ENCODE data around the gene CFLAR.

- TF ChIP-seq, protein P1, sequence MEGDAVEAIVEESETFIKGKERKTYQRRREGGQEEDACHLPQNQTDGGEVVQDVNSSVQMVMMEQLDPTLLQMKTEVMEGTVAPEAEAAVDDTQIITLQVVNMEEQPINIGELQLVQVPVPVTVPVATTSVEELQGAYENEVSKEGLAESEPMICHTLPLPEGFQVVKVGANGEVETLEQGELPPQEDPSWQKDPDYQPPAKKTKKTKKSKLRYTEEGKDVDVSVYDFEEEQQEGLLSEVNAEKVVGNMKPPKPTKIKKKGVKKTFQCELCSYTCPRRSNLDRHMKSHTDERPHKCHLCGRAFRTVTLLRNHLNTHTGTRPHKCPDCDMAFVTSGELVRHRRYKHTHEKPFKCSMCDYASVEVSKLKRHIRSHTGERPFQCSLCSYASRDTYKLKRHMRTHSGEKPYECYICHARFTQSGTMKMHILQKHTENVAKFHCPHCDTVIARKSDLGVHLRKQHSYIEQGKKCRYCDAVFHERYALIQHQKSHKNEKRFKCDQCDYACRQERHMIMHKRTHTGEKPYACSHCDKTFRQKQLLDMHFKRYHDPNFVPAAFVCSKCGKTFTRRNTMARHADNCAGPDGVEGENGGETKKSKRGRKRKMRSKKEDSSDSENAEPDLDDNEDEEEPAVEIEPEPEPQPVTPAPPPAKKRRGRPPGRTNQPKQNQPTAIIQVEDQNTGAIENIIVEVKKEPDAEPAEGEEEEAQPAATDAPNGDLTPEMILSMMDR (conservative IDR thresholded peaks at IDR 0.05 in 1 of 2, IDR thresholded peaks at IDR 0.05 in 1 of 2; ENCODE audit: extremely low read depth in 1 of 2, insufficient read depth in 1 of 2, low read depth in 1 of 2, low read length in 2 of 2) = no peak
- TF ChIP-seq EZH2 (IDR thresholded peaks at IDR 0.05; ENCODE audit: borderline replicate concordance, low read length) = no peak
Observed at GRCh38 chr2:201139836-201140604, 24.1 kb downstream of the CFLAR start.
